Memory B cell (primary cell): ENCODE data around the gene SEMA4A.
"Not testable (repeated sequence)": the region's sequence is repeated elsewhere in the genome, so short reads cannot be mapped to it uniquely, and the experiment has no call there.

Experiments used
- ATAC-seq: fragments of 150-1000 bp; cut with Tn5 transposase; 2 replicates; pipeline ENCODE4 v1.10.0; 2021; ENCODE audit warnings: low read depth, mild to moderate bottlenecking, moderate library complexity
- DNase-seq, 2 donors: peaks; one replicate each; pipeline ENCODE4 v3.0.0; 2022; ENCODE audit warnings: low spot score in 2 of 2
- H3K27ac Mint-ChIP-seq: one replicate; pipeline ENCODE4 v1.8.0; 2022; ENCODE audit warnings: mild to moderate bottlenecking, moderate library complexity, mixed read lengths
- H3K27me3 Mint-ChIP-seq: one replicate; pipeline ENCODE4 v1.8.0; 2022; ENCODE audit warnings: mixed read lengths
- H3K36me3 Mint-ChIP-seq: one replicate; pipeline ENCODE4 v1.8.0; 2022; ENCODE audit warnings: mild to moderate bottlenecking, mixed read lengths
- H3K4me1 Mint-ChIP-seq: one replicate; pipeline ENCODE4 v1.8.0; 2022; ENCODE audit warnings: mixed read lengths
- H3K4me3 Mint-ChIP-seq: one replicate; pipeline ENCODE4 v1.8.0; 2022; ENCODE audit warnings: mild to moderate bottlenecking, moderate library complexity, mixed read lengths
- H3K9me3 Mint-ChIP-seq: one replicate; pipeline ENCODE4 v1.8.0; 2022; ENCODE audit warnings: mixed read lengths

Gene SEMA4A

DNA sequence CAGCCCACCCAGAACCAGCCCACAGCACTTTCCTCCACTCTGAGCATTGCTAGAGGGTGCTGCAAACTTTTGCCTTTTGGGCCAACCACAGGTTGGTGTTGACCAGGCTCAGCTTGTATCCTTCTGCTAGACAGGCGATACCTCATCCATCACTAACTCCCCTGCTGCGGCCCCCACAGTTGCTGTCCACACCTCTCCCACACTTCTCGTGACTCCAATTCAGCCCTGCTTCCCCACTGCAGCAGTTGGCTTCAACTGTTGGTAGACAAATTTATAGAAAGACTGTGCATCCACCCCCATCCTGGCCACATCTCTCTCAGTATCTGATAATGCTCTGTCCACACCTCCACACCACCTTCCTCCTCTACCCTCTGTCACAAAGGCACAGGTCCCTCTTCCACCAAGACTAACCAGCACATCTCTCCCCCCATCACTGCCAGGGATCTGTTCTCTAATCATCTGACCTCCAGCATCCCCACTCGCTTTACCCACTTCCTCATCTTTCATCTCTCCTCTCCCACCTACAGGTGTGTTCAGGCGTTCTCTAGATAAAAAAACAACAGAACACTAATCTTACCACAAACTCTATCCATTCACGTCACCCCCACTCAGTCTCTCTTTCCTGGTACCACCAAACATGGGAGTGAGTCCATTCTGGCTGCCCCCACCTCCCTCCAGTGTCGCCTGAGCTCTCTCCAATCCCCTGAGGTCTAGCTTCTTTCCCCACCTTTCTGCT is 24.7 kb downstream of the SEMA4A start:
- peak; percentile 78 for ATAC-seq
- peaks cover 18% of the 10 kb centered on the region for H3K27me3 Mint-ChIP-seq
- H3K4me3 Mint-ChIP-seq, result no peak overlapping the region
- H3K36me3 Mint-ChIP-seq, result no peaks in the 10 kb centered on the region
- H3K4me1 Mint-ChIP-seq, result peaks cover 6% of the 10 kb centered on the region
- no peak for DNase-seq
- H3K9me3 Mint-ChIP-seq, result no peaks in the 10 kb centered on the region
- no peak overlapping the region for H3K27ac Mint-ChIP-seq

- Mint-ChIP-seq H3K27ac (no peak overlapping the region), H3K4me3 (no peak overlapping the region), H3K4me1 (peaks cover 6% of the 10 kb centered on the region), H3K9me3 (no peaks in the 10 kb centered on the region), H3K27me3 (peaks cover 11% of the 10 kb centered on the region), H3K36me3 (no peaks in the 10 kb centered on the region)
- ATAC-seq (no peak), DNase-seq (no peak)
These were observed 27.1 kb downstream of the SEMA4A start for GRCh38 chr1:156180471-156180870.

DNA sequence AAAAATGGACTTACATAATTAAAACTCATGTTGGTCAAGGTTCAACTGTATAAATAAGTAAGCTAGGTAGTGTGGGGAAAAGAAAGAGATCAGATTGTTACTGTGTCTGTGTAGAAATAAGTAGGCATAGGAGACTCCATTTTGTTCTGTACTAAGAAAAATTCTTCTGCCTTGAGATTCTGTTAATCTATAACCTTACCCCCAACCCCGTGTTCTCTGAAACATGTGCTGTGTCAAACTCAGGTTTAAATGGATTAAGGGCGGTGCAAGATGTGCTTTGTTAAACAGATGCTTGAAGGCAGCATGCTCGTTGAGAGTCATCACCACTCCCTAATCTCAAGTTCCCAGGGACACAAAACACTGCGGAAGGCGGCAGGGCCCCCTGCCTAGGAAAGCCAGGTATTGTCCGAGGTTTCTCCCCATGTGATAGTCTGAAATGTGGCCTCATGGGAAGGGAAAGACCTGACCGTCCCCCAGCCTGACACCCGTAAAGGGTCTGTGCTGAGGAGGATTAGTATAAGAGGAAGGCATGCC is 28.1 kb downstream of the SEMA4A start:
- not testable (repeated sequence) for ATAC-seq, H3K27ac Mint-ChIP-seq, H3K4me1 Mint-ChIP-seq, DNase-seq, H3K36me3 Mint-ChIP-seq, H3K4me3 Mint-ChIP-seq, H3K9me3 Mint-ChIP-seq
- H3K27me3 Mint-ChIP-seq, result peaks cover 11% of the 10 kb centered on the region

DNA sequence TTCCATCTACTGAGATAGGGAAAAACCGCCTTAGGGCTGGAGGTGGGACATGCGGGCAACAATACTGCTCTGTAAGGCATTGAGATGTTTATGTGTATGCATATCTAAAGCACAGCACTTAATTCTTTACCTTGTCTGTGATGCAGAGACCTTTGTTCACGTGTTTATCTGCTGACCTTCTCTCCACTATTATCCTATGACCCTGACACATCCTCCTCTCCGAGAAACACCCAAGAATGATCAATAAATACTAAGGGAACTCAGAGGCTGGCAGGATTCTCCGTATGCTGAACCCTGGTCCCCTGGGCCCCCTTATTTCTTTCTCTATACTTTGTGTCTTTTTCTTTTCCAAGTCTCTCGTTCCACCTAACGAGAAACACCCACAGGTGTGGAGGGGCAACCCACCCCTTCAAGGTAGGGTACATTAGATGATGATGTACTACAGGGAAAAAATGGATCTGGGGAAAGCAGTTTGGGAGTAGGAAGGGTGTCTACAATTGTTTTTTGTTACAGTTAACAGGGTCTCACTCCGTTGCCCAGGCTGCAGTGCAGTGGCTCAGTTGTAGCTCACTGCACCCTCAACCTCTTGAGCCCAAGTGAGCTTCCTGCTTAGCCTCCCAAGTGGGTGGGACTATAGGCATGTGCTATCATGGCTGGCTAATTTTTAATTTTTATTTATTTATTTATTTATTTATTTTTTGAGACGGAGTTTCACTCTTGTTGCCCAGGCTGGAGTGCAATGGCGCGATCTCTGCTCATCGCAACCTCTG is 28.8 kb downstream of the SEMA4A start:
- H3K4me1 Mint-ChIP-seq, H3K4me3 Mint-ChIP-seq: not testable (repeated sequence)

GRCh38 chr1:156186347-156187177 is 33.2 kb downstream of the SEMA4A start:
- not testable (repeated sequence) for H3K4me3 Mint-ChIP-seq, ATAC-seq, H3K9me3 Mint-ChIP-seq, DNase-seq, H3K4me1 Mint-ChIP-seq, H3K36me3 Mint-ChIP-seq, H3K27ac Mint-ChIP-seq, H3K27me3 Mint-ChIP-seq

More for the DNA sequence above, 28.8 kb downstream of the SEMA4A start:
- DNase-seq, H3K9me3 Mint-ChIP-seq, H3K27ac Mint-ChIP-seq, H3K36me3 Mint-ChIP-seq, ATAC-seq: not testable (repeated sequence)
- peaks cover 11% of the 10 kb centered on the region for H3K27me3 Mint-ChIP-seq

DNA sequence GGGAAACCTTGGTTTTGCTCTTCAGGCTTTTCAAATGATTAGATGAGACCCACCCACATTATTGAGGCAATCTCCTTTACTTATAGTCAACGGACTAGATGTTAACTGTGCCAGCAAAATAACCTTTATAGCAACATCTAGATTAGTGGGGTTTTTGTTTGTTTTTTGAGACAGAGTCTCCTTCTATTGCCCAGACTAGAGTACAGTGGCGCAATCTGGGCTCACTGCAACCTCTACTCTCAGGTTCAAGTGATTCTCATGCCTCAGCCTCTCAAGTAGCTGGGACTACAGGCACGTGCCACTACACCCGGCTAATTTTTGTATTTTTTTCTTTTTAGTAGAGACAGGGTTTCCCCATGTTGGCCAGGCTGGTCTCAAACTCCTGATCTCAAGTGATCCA is 36.9 kb downstream of the SEMA4A start:
- H3K27me3 Mint-ChIP-seq, H3K27ac Mint-ChIP-seq, H3K36me3 Mint-ChIP-seq, H3K9me3 Mint-ChIP-seq, H3K4me3 Mint-ChIP-seq, DNase-seq, H3K4me1 Mint-ChIP-seq, ATAC-seq: not testable (repeated sequence)

DNA sequence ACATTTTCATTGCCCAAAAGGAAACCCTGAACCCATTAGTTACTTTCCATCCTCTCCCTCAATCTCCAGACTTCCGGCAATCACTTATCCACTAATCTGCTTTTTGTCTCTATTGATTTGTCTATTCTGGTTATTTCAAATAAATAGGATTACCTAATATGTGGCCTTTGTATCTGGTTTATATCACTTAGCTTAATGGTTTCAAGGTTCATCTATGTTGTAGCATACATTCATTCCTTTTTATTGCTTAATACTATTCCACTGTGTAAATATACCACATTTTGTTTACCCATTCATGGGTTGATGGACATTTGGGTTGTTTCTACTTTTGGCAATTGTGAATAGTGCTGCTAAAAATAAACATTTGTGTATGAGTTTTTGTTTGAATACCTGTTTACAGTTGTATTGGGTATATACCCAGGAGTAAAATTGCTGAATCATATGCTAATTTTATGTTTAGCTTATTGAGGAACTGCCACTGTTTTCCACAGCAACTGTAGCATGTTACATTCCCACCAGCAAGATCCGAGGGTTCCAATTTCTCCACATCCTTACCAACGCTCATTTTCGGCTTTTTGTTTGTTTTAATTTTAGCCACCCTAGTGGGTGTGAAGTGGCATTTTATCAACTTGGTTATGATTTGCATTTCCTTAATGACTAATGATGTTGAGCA is 38.0 kb downstream of the SEMA4A start:
- H3K4me3 Mint-ChIP-seq, result no peak overlapping the region
- peaks cover 7% of the 10 kb centered on the region for H3K36me3 Mint-ChIP-seq
- no peaks in the 10 kb centered on the region for H3K9me3 Mint-ChIP-seq
- DNase-seq (no peak), ATAC-seq (no peak)
- no peak overlapping the region for H3K27ac Mint-ChIP-seq
- no peaks in the 10 kb centered on the region for H3K27me3 Mint-ChIP-seq
- peaks cover 15% of the 10 kb centered on the region for H3K4me1 Mint-ChIP-seq

- Mint-ChIP-seq H3K4me1 (peaks cover 21% of the 10 kb centered on the region), H3K27ac (peak overlapping the region; percentile 87), H3K27me3 (no peaks in the 10 kb centered on the region), H3K36me3 (peaks cover 9% of the 10 kb centered on the region), H3K4me3 (peak overlapping the region; percentile 88), H3K9me3 (no peaks in the 10 kb centered on the region)
- ATAC-seq (no peak), DNase-seq (no peak)
These were observed 39.8 kb downstream of the SEMA4A start for GRCh38 chr1:156193208-156193487.

- Mint-ChIP-seq H3K4me3 (peak within 1 kb of the TSS; percentile 88), H3K4me1 (peaks cover 21% of the 10 kb centered on the region)
These were observed 40.3 kb downstream of the SEMA4A start, which contains the start of gene SLC25A44 for GRCh38 chr1:156193488-156194299. Gene SLC25A44, plus strand, starts transcription at chr1:156194104. Its CDS starts 5,744 bp downstream, at chr1:156199848.

DNA sequence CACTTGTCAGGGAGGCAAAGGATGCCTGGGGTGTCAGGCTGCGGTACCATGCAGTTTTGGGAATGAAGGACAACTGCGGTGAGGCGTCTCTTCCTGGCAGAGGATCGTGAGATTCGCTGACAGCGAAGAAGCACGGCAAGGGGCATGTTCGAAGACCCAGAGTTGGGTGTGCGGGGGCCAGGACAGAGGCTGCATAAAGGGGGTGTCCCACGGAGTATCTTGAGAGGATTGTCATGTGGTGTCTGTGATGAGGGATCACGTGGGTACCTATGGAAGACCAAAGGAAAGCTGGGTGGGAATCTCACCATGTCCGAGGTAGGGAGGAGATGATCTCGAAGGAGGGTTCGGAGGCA is 40.9 kb downstream of the SEMA4A start:
- Mint-ChIP-seq H3K4me3 (peak overlapping the region; percentile 88), H3K9me3 (no peaks in the 10 kb centered on the region), H3K27ac (peak overlapping the region; percentile 87), H3K27me3 (no peaks in the 10 kb centered on the region), H3K4me1 (peaks cover 22% of the 10 kb centered on the region), H3K36me3 (peaks cover 10% of the 10 kb centered on the region)
- ATAC-seq (no peak), DNase-seq (no peak)

More at GRCh38 chr1:156193488-156194299, 40.3 kb downstream of the SEMA4A start, which contains the start of gene SLC25A44:
- Mint-ChIP-seq H3K36me3 (peaks cover 9% of the 10 kb centered on the region), H3K27ac (peak within 1 kb of the TSS; percentile 87), H3K27me3 (no peaks in the 10 kb centered on the region), H3K9me3 (no peaks in the 10 kb centered on the region)
- peak; percentile 96 to 98 for DNase-seq
- ATAC-seq, result peak; percentile 97

GRCh38 chr1:156195853-156196252 is 42.5 kb downstream of the SEMA4A start:
- Mint-ChIP-seq H3K36me3 (peaks cover 20% of the 10 kb centered on the region), H3K4me3 (peak overlapping the region; percentile 49), H3K4me1 (peaks cover 33% of the 10 kb centered on the region), H3K27me3 (no peaks in the 10 kb centered on the region), H3K9me3 (no peaks in the 10 kb centered on the region), H3K27ac (no peak overlapping the region)
- DNase-seq, result no peak
- ATAC-seq, result no peak

DNA sequence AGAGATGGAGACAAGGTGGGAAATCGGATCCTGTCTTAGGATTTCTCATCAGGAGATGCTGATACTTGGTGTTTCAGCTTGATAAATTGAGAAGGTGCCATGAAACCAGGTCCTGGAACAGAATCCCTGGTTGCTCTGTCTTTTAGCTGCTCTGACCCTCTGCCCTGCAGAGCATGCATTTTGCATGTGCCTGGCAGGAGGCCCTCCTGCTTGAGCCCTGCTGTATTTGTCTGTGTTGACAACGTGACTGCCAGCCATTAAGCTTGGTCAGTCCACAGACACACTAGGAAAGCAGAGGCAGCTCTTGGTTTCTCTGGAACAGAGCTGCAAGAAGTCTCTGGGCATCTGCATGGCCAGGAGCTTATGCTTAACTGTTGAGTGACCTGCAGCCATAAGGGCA is 43.1 kb downstream of the SEMA4A start:
- Mint-ChIP-seq H3K9me3 (no peaks in the 10 kb centered on the region), H3K27ac (no peak overlapping the region), H3K36me3 (peaks cover 20% of the 10 kb centered on the region), H3K4me3 (no peak overlapping the region), H3K4me1 (peaks cover 33% of the 10 kb centered on the region), H3K27me3 (no peaks in the 10 kb centered on the region)
- ATAC-seq (no peak), DNase-seq (no peak)

GRCh38 chr1:156198831-156199349 is 45.5 kb downstream of the SEMA4A start:
- Mint-ChIP-seq H3K36me3 (peaks cover 19% of the 10 kb centered on the region), H3K4me1 (peaks cover 32% of the 10 kb centered on the region), H3K27me3 (no peaks in the 10 kb centered on the region), H3K9me3 (no peaks in the 10 kb centered on the region), H3K4me3 (no peak overlapping the region), H3K27ac (no peak overlapping the region)
- DNase-seq, result no peak
- ATAC-seq, result no peak
